22Rv1 (cell line): ENCODE results near the gene RNU6-8.

Experiments used
- ZFX ChIP-seq: fragments of 450-650 bp; IDR thresholded peaks from 2 replicates; pipeline ENCODE4 v1.6.1; 2017; ENCODE audit warnings: antibody characterized with exemption, borderline replicate concordance
- TF ChIP-seq, protein P1 (sequence below): fragments of 450-650 bp; IDR thresholded peaks from 2 replicates; pipeline ENCODE4 v1.5.1; 2017; ENCODE audit warnings: mild to moderate bottlenecking

GRCh38 chr14:32195636-32196035 is 7.4 kb downstream of the RNU6-8 start:
- TF ChIP-seq, protein P1, sequence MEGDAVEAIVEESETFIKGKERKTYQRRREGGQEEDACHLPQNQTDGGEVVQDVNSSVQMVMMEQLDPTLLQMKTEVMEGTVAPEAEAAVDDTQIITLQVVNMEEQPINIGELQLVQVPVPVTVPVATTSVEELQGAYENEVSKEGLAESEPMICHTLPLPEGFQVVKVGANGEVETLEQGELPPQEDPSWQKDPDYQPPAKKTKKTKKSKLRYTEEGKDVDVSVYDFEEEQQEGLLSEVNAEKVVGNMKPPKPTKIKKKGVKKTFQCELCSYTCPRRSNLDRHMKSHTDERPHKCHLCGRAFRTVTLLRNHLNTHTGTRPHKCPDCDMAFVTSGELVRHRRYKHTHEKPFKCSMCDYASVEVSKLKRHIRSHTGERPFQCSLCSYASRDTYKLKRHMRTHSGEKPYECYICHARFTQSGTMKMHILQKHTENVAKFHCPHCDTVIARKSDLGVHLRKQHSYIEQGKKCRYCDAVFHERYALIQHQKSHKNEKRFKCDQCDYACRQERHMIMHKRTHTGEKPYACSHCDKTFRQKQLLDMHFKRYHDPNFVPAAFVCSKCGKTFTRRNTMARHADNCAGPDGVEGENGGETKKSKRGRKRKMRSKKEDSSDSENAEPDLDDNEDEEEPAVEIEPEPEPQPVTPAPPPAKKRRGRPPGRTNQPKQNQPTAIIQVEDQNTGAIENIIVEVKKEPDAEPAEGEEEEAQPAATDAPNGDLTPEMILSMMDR, result no peak
- no peak for TF ChIP-seq ZFX
